K562 (cell line): ENCODE data around the gene RREB1. TPM values are rescaled to one million over a fixed set of nuclear protein-coding genes. Genes with fewer than 3 reads are reported as not detected.

ENCODE experiments used
- ATF6 ChIP-seq: sonication (generic); formaldehyde crosslinking; IDR thresholded peaks from 2 replicates; pipeline ENCODE4 v1.4.0; 2020; ENCODE audit warnings: mild to moderate bottlenecking, missing genetic modification reagents
- BRCA1 ChIP-seq, 2 experiments: fragments of 450-650 bp in 1 of 2; sonication (generic) in 1 of 2; formaldehyde crosslinking in 1 of 2; IDR thresholded peaks; 2 replicates each; pipeline versions ENCODE4 v1.5.0 to v1.6.1; 2017 to 2020; ENCODE audit warnings: mild to moderate bottlenecking in 1 of 2, missing genetic modification reagents in 1 of 2
- CBX2 ChIP-seq: fragments of 200-600 bp; sonication (generic); IDR thresholded peaks from one replicate; pipeline ENCODE4 v1.6.1; 2012; ENCODE audit warnings: mild to moderate bottlenecking, low read length, inconsistent platforms; ENCODE audit not compliant: insufficient read depth, poor library complexity, severe bottlenecking
- CREB3 ChIP-seq: fragments of 450-650 bp; conservative IDR thresholded peaks from 2 replicates; pipeline ENCODE4 v1.6.1; 2016; ENCODE audit warnings: missing genetic modification characterization, low read depth, mild to moderate bottlenecking, missing compliant biosample characterization, moderate library complexity
- CTBP1 ChIP-seq: fragments of 450-650 bp; IDR thresholded peaks from 2 replicates; pipeline ENCODE4 v1.6.1; 2016; ENCODE audit warnings: borderline replicate concordance
- ETV5 ChIP-seq: sonication (generic); formaldehyde crosslinking; IDR thresholded peaks from 2 replicates; pipeline ENCODE4 v1.4.0; 2020; ENCODE audit warnings: low read depth, mild to moderate bottlenecking, missing genetic modification reagents
- FOSL1 ChIP-seq: fragments of 200-800 bp; sonication (Bioruptor generic); conservative IDR thresholded peaks from 2 replicates; pipeline ENCODE4 v1.6.1; 2016; ENCODE audit warnings: missing genetic modification characterization, missing compliant biosample characterization
- FOXP1 ChIP-seq: sonication (generic); formaldehyde crosslinking; IDR thresholded peaks from 2 replicates; pipeline ENCODE4 v1.8.0; 2022; ENCODE audit warnings: mild to moderate bottlenecking, missing genetic modification reagents
- GTF2F1 ChIP-seq: IDR thresholded peaks from 2 replicates; pipeline ENCODE4 v1.6.1; 2011; ENCODE audit warnings: low read depth, low read length, improper control_type of control experiment
- KLF13 ChIP-seq: fragments of 450-650 bp; IDR thresholded peaks from 2 replicates; pipeline ENCODE4 v1.6.1; 2016; ENCODE audit warnings: missing genetic modification characterization, low read depth, mild to moderate bottlenecking, missing compliant biosample characterization, moderate library complexity, borderline replicate concordance
- NFE2 ChIP-seq: IDR thresholded peaks from 2 replicates; pipeline ENCODE4 v1.6.1; 2014; ENCODE audit warnings: antibody characterized with exemption, low read depth
- NR1H2 ChIP-seq: sonication (generic); formaldehyde crosslinking; IDR thresholded peaks from 2 replicates; pipeline ENCODE4 v1.4.0; 2020; ENCODE audit warnings: mild to moderate bottlenecking, missing genetic modification reagents
- PHB ChIP-seq: fragments of 250-450 bp; sonication (Bioruptor Pico); IDR thresholded peaks from 2 replicates; pipeline ENCODE4 v1.5.0; 2021
- SMAD3 ChIP-seq: fragments of 450-650 bp; formaldehyde crosslinking; conservative IDR thresholded peaks from 2 replicates; pipeline ENCODE4 v1.4.0; 2020; ENCODE audit warnings: mild to moderate bottlenecking
- SRSF9 ChIP-seq: fragments of 200-400 bp; formaldehyde crosslinking; IDR thresholded peaks from 2 replicates; pipeline ENCODE4 v1.6.1; 2017; ENCODE audit warnings: low read depth, low read length, borderline replicate concordance
- U2AF2 ChIP-seq: fragments of 200-400 bp; formaldehyde crosslinking; optimal IDR thresholded peaks from 2 replicates; pipeline ENCODE3; 2017; ENCODE audit warnings: low read depth, mild to moderate bottlenecking, low read length
- WHSC1 ChIP-seq: IDR thresholded peaks from one replicate; pipeline ENCODE4 v1.6.1; 2012; ENCODE audit warnings: low read length, control low read depth, inconsistent platforms
- ZBTB49 ChIP-seq: sonication (generic); formaldehyde crosslinking; IDR thresholded peaks from 2 replicates; pipeline ENCODE4 v1.8.0; 2022; ENCODE audit warnings: missing genetic modification reagents, mild to moderate bottlenecking, borderline replicate concordance
- ZBTB8A ChIP-seq: fragments of 450-650 bp; IDR thresholded peaks from 2 replicates; pipeline ENCODE4 v1.6.1; 2018; ENCODE audit warnings: mild to moderate bottlenecking, moderate library complexity; ENCODE audit not compliant: partially characterized antibody
- ZNF263 ChIP-seq: sonication (generic); formaldehyde crosslinking; IDR thresholded peaks from 2 replicates; pipeline ENCODE4 v1.8.0; 2022; ENCODE audit warnings: mild to moderate bottlenecking, missing genetic modification reagents, borderline replicate concordance
- ZNF311 ChIP-seq: fragments of 250-450 bp; sonication (Bioruptor Pico); IDR thresholded peaks from 2 replicates; pipeline ENCODE4 v1.4.0; 2020; ENCODE audit warnings: mild to moderate bottlenecking, moderate library complexity
- ZNF431 ChIP-seq: sonication (generic); formaldehyde crosslinking; IDR thresholded peaks from 2 replicates; pipeline ENCODE4 v1.8.0; 2022; ENCODE audit warnings: mild to moderate bottlenecking, missing genetic modification reagents
- ZNF57 ChIP-seq: fragments of 450-650 bp; formaldehyde crosslinking; IDR thresholded peaks from 2 replicates; pipeline ENCODE4 v1.4.0; 2020; ENCODE audit warnings: mild to moderate bottlenecking, moderate library complexity
- ZSCAN32 ChIP-seq: fragments of 450-650 bp; formaldehyde crosslinking; IDR thresholded peaks from 2 replicates; pipeline ENCODE4 v1.4.0; 2020; ENCODE audit warnings: mild to moderate bottlenecking, moderate library complexity
- polyA plus RNA-seq, 8 experiments: library from polyadenylated mRNA; depleted of rRNA in 4 of 8; stranded (reverse) in 5 of 8; unstranded in 3 of 8; fragments of >200 nt; fragmentation: Nextera tagmentation in 2 of 8; fragmentation: Illumina TruSeq in 1 of 8; extraction: Ambion mirVana in 2 of 8; extraction: Trizol in 1 of 8; gene quantifications; 2 replicates each; pipeline versions ENCODE4 v1.2.1 to v1.2.3, GENCODE V29; 2011 to 2014; ENCODE audit warnings: inconsistent platforms in 1 of 8, missing spikeins in 1 of 8
- total RNA-seq, 7 experiments: library from RNA; depleted of rRNA in 6 of 7; stranded (reverse); fragments of >200 nt in 6 of 7; fragmentation: Illumina TruSeq in 2 of 7; extraction: Trizol in 2 of 7; gene quantifications; 2 replicates each; pipeline versions ENCODE4 v1.2.1 to v1.2.3, GENCODE V29; 2011 to 2021; ENCODE audit warnings: low replicate concordance in 1 of 7

RREB1 gene
- total and polyA plus RNA-seq, 9 of the 15 experiments (the other 6 are each of a cell fraction or from before 2014, with no cell fraction given): 3.3 to 64.2 (median 19.3) TPM

GRCh38 chr6:7200598-7201443 lies 93.1 kb downstream of the RREB1 start (continued):
- TF ChIP-seq FOXP1 (CRISPR knock-in tag) (no peak), FOSL1 (tag) (no peak), NR1H2 (CRISPR knock-in tag) (no peak), CBX2 (no peak), WHSC1 (peak; percentile 76), ZNF57 (CRISPR knock-in tag) (no peak), GTF2F1 (no peak), NFE2 (peak; percentile 29; the same call in 1 of the 2 replicates), PHB (CRISPR knock-in tag) (no peak), U2AF2 (no peak), SRSF9 (no peak), ATF6 (0 out of 2 replicates have a peak, but pooled peaks have one; percentile 16), ZBTB49 (CRISPR knock-in tag) (no peak), CTBP1 (peak; percentile 68), KLF13 (no peak), BRCA1 (IDR thresholded peaks at IDR 0.05) (no peak), BRCA1 (CRISPR knock-in tag; IDR thresholded peaks at IDR 0.05) (no peak), ZSCAN32 (no peak), ZNF263 (no peak), ETV5 (CRISPR knock-in tag) (0 out of 2 replicates have a peak, but pooled peaks have one; percentile 14), CREB3 (peak; percentile 70), ZNF431 (CRISPR knock-in tag) (no peak), ZBTB8A (no peak), SMAD3 (CRISPR knock-in tag) (no peak), ZNF311 (no peak)
